MCF 10A (cell line): ENCODE measurements around the gene PPP1R1B. TPM values are rescaled to one million over a fixed set of nuclear protein-coding genes. Genes with fewer than 3 reads are reported as not detected.

ENCODE experiments used
- BruUV-seq: library from RNA; stranded (reverse); fragments of 400-500 nt; replicated peaks from 2 replicates; lab custom pipeline; 2021; lab: Mats Ljungman, UMichigan
- CTCF ChIA-PET: fragments of 300-600 bp; sonication (Branson Sonifier 250); formaldehyde crosslinking; extraction: SDS; loops from one replicate; lab custom pipeline; 2021; ENCODE audit warnings: antibody characterized with exemption, inconsistent platforms; lab: Yijun Ruan, JAX
- POLR2A ChIA-PET: fragments of 300-600, 350-650 bp; sonication (Branson Sonifier 250); formaldehyde crosslinking; extraction: SDS; loops from one replicate; lab custom pipeline; 2020; ENCODE audit warnings: antibody characterized with exemption, inconsistent platforms; lab: Yijun Ruan, JAX
- DNase-seq: peaks from one replicate; pipeline ENCODE4 v3.0.0-alpha.2; 2018; ENCODE audit not compliant: unreplicated experiment
- H3K27ac Mint-ChIP-seq: one replicate; pipeline ENCODE4 v1.8.0; 2022; ENCODE audit warnings: mild to moderate bottlenecking, low read depth, mixed read lengths; ENCODE audit not compliant: unreplicated experiment
- H3K27me3 Mint-ChIP-seq: one replicate; pipeline ENCODE4 v1.8.0; 2022; ENCODE audit warnings: mixed read lengths; ENCODE audit not compliant: insufficient read depth, unreplicated experiment
- H3K36me3 Mint-ChIP-seq: one replicate; pipeline ENCODE4 v1.8.0; 2022; ENCODE audit warnings: mild to moderate bottlenecking, moderate library complexity, mixed read lengths; ENCODE audit not compliant: insufficient read depth, unreplicated experiment
- H3K4me1 Mint-ChIP-seq: one replicate; pipeline ENCODE4 v1.8.0; 2022; ENCODE audit warnings: mixed read lengths; ENCODE audit not compliant: insufficient read depth, unreplicated experiment
- H3K4me3 Mint-ChIP-seq: one replicate; pipeline ENCODE4 v1.8.0; 2022; ENCODE audit warnings: mild to moderate bottlenecking, moderate library complexity, mixed read lengths; ENCODE audit not compliant: unreplicated experiment
- H3K9me3 Mint-ChIP-seq: one replicate; pipeline ENCODE4 v1.8.0; 2022; ENCODE audit warnings: mixed read lengths; ENCODE audit not compliant: unreplicated experiment
- CTCF ChIP-seq: fragments of 200-600 bp; IDR thresholded peaks from one replicate; pipeline ENCODE4 v1.8.0; 2022; ENCODE audit warnings: antibody characterized with exemption, mild to moderate bottlenecking; ENCODE audit not compliant: unreplicated experiment
- intact Hi-C: fragments of 100-400 bp; cut with micrococcal nuclease; formaldehyde crosslinking; loops from 2 replicates; pipeline ENCODE4 v1.14.1; 2022
- total RNA-seq: library from RNA; stranded (reverse); gene quantifications from 2 replicates; pipeline ENCODE4 v1.2.3, GENCODE V29; 2022

The PPP1R1B gene
- total RNA-seq, 1 experiment from 2014 or later, result not detected

GRCh38 chr17:39600997-39601597, 25.7 kb upstream of the PPP1R1B start:
- H3K9me3 Mint-ChIP-seq, result no peaks in the 10 kb centered on the region
- no peak overlapping the region for H3K4me3 Mint-ChIP-seq
- no TSS peak for BruUV-seq
- H3K27me3 Mint-ChIP-seq, result peaks cover 100% of the 10 kb centered on the region
- no peak for DNase-seq
- no peaks in the 10 kb centered on the region for H3K36me3 Mint-ChIP-seq
- no peak overlapping the region for H3K27ac Mint-ChIP-seq
- ChIA-PET CTCF (interaction anchor here (1.2 kb wide), 1 partner anchor 20 kb away, joined by 3 read pairs; no protein-coding TSS in a partner anchor), POLR2A (interaction anchor here (0.8 kb wide), 1 partner anchor 14 kb away, joined by 3 read pairs; no protein-coding TSS in a partner anchor)
- H3K4me1 Mint-ChIP-seq, result peaks cover 6% of the 10 kb centered on the region
- no peak for TF ChIP-seq CTCF
- intact Hi-C loops, result no loop called here

- intact Hi-C loops, result no loop called here
- no peaks in the 10 kb centered on the region for H3K36me3 Mint-ChIP-seq
- POLR2A ChIA-PET, result no interaction called here
These were observed 24.8 kb upstream of the PPP1R1B start for GRCh38 chr17:39601758-39602532.

GRCh38 chr17:39602533-39603303, 24.0 kb upstream of the PPP1R1B start:
- H3K9me3 Mint-ChIP-seq, result no peaks in the 10 kb centered on the region
- no peaks in the 10 kb centered on the region for H3K36me3 Mint-ChIP-seq
- no TSS peak for BruUV-seq
- H3K4me3 Mint-ChIP-seq, result no peak overlapping the region
- no peak for DNase-seq
- POLR2A ChIA-PET, result no interaction called here
- CTCF ChIA-PET, result interaction anchor here (0.6 kb wide), 1 partner anchor 292 kb away, joined by 3 read pairs; no protein-coding TSS in a partner anchor
- H3K27ac Mint-ChIP-seq, result no peak overlapping the region
- peaks cover 100% of the 10 kb centered on the region for H3K27me3 Mint-ChIP-seq
- H3K4me1 Mint-ChIP-seq, result peaks cover 6% of the 10 kb centered on the region
- intact Hi-C loops, result no loop called here
- no peak for TF ChIP-seq CTCF

More at GRCh38 chr17:39601758-39602532, 24.8 kb upstream of the PPP1R1B start:
- DNase-seq, result no peak
- H3K9me3 Mint-ChIP-seq, result no peaks in the 10 kb centered on the region
- H3K4me3 Mint-ChIP-seq, result no peak overlapping the region
- CTCF ChIA-PET, result no interaction called here
- TF ChIP-seq CTCF, result no peak
- H3K27ac Mint-ChIP-seq, result no peak overlapping the region
- peaks cover 100% of the 10 kb centered on the region for H3K27me3 Mint-ChIP-seq
- peaks cover 6% of the 10 kb centered on the region for H3K4me1 Mint-ChIP-seq
- BruUV-seq, result no TSS peak
